Karpas-422 (cell line): ENCODE data around the gene RBM8A. TPM values are rescaled to one million over a fixed set of nuclear protein-coding genes. Genes with fewer than 3 reads are reported as not detected.

Source experiments
- DNase-seq: peaks from one replicate; pipeline ENCODE4 v3.0.0-alpha.2; 2015
- H2AFZ ChIP-seq: fragments of 200-600 bp; sonication (generic); 2 replicates; pipeline ENCODE4 v1.6.1; 2014; ENCODE audit warnings: antibody characterized with exemption, low read length, mixed read lengths
- H3K27ac ChIP-seq: fragments of 200-600 bp; sonication (generic); 2 replicates; pipeline ENCODE4 v1.5.1; 2014; ENCODE audit warnings: mild to moderate bottlenecking, low read length, moderate library complexity
- H3K27me3 ChIP-seq: fragments of 200-600 bp; sonication (generic); 2 replicates; pipeline ENCODE4 v1.6.1; 2014; ENCODE audit warnings: low read length, mixed read lengths
- H3K36me3 ChIP-seq: fragments of 200-600 bp; sonication (generic); 2 replicates; pipeline ENCODE4 v1.6.1; 2014; ENCODE audit warnings: low read length, mixed read lengths; ENCODE audit not compliant: insufficient read depth
- H3K4me1 ChIP-seq: fragments of 200-600 bp; sonication (generic); 2 replicates; pipeline ENCODE4 v1.6.1; 2014; ENCODE audit warnings: mild to moderate bottlenecking, low read length, mixed read lengths
- H3K4me2 ChIP-seq: fragments of 200-600 bp; sonication (generic); 2 replicates; pipeline ENCODE4 v1.6.1; 2014; ENCODE audit warnings: low read length, low read depth, mild to moderate bottlenecking; ENCODE audit not compliant: poor library complexity, severe bottlenecking
- H3K4me3 ChIP-seq: fragments of 200-600 bp; sonication (generic); 2 replicates; pipeline ENCODE4 v1.5.1; 2014; ENCODE audit warnings: mild to moderate bottlenecking, antibody characterized with exemption, low read length, mixed read lengths
- H3K79me2 ChIP-seq: fragments of 200-600 bp; sonication (generic); 2 replicates; pipeline ENCODE4 v1.6.1; 2014; ENCODE audit warnings: mild to moderate bottlenecking, low read length, mixed read lengths
- H3K9ac ChIP-seq: fragments of 200-600 bp; sonication (generic); 2 replicates; pipeline ENCODE4 v1.6.0; 2014; ENCODE audit warnings: low read length
- H3K9me2 ChIP-seq: fragments of 200-600 bp; sonication (generic), shearing (Covaris generic); replicated peaks from 2 replicates; pipeline ENCODE4 v1.6.0; 2014; ENCODE audit warnings: mild to moderate bottlenecking, low read length, moderate library complexity; ENCODE audit not compliant: insufficient read depth
- H3K9me3 ChIP-seq: fragments of 300-700, 200-600 bp; sonication (generic); 2 replicates; pipeline ENCODE4 v1.6.1; 2014; ENCODE audit warnings: low read length, mixed read lengths
- H4K20me1 ChIP-seq: fragments of 200-600 bp; sonication (generic); 2 replicates; pipeline ENCODE4 v1.6.1; 2014; ENCODE audit warnings: mild to moderate bottlenecking, antibody characterized with exemption, low read length, low read depth; ENCODE audit not compliant: insufficient read depth
- total RNA-seq: library from RNA; depleted of rRNA; stranded (reverse); fragments of >200 nt; shearing (Covaris generic); gene quantifications from 2 replicates; pipeline ENCODE4 v1.2.3, GENCODE V29; 2014; ENCODE audit warnings: low replicate concordance; rRNA removed

Gene RBM8A
- total RNA-seq, 1 experiment from 2014 or later = 130 TPM

GRCh38 chr1:145874646-145875045 is 52.6 kb downstream of the RBM8A start:
- H3K4me1 ChIP-seq = peaks cover 7% of the 10 kb centered on the region
- no peaks in the 10 kb centered on the region for H3K9me2 ChIP-seq
- H3K27ac ChIP-seq = no peak overlapping the region
- H3K79me2 ChIP-seq = no peaks in the 10 kb centered on the region
- no peaks in the 10 kb centered on the region for H3K36me3 ChIP-seq
- H2AFZ ChIP-seq = no peak overlapping the region
- H3K4me3 ChIP-seq = no peak overlapping the region
- H3K9ac ChIP-seq = no peak overlapping the region
- no peaks in the 10 kb centered on the region for H4K20me1 ChIP-seq
- H3K9me3 ChIP-seq = no peaks in the 10 kb centered on the region
- no peak for DNase-seq
- H3K27me3 ChIP-seq = no peaks in the 10 kb centered on the region
- H3K4me2 ChIP-seq = no peak overlapping the region

- Histone ChIP-seq H3K79me2 (no peaks in the 10 kb centered on the region), H4K20me1 (no peaks in the 10 kb centered on the region), H3K4me3 (peak overlapping the region; percentile 59; the same call in 1 of the 2 replicates), H2AFZ (peak overlapping the region; percentile 94), H3K4me2 (peak overlapping the region; percentile 76), H3K36me3 (no peaks in the 10 kb centered on the region), H3K9me3 (no peaks in the 10 kb centered on the region), H3K9me2 (no peaks in the 10 kb centered on the region), H3K9ac (peak overlapping the region; percentile 66), H3K27me3 (no peaks in the 10 kb centered on the region), H3K27ac (no peak overlapping the region), H3K4me1 (peaks cover 7% of the 10 kb centered on the region)
- no peak for DNase-seq
Observed at GRCh38 chr1:145871994-145872924, 55.0 kb downstream of the RBM8A start.

Other genes starting within 250 kb of the RBM8A start
- gene PDZK1, start 220.1 kb downstream of the RBM8A start, total RNA-seq = not detected in 2 replicates
- not detected in 2 replicates for gene CD160, start 208.0 kb downstream of the RBM8A start, total RNA-seq
- gene RNF115, start 103.4 kb downstream of the RBM8A start, total RNA-seq = 14.2 and 21.8 TPM in 2 replicates
- gene POLR3C, start 103.3 kb downstream of the RBM8A start, total RNA-seq = 33.4 and 57.7 TPM in 2 replicates
- gene NUDT17, start 81.9 kb downstream of the RBM8A start, total RNA-seq = 2.9 and 8.3 TPM in 2 replicates
- gene PIAS3, start 68.4 kb downstream of the RBM8A start, total RNA-seq = 13.5 and 16.8 TPM in 2 replicates
- gene ANKRD35, start 41.6 kb downstream of the RBM8A start, total RNA-seq = 0.11 TPM in 1 of 2 replicates, not detected in the other
- 1.4 and 1.5 TPM in 2 replicates for gene ITGA10, start 17.4 kb downstream of the RBM8A start, total RNA-seq
- 35.7 and 51.7 TPM in 2 replicates for gene PEX11B, start 8.8 kb downstream of the RBM8A start, total RNA-seq
- 35.8 and 49.4 TPM in 2 replicates for gene LIX1L, start 30.5 kb upstream of the RBM8A start, total RNA-seq
- 9.0 and 21.5 TPM in 2 replicates for gene ANKRD34A, start 37.1 kb upstream of the RBM8A start, total RNA-seq
- gene POLR3GL, start 37.2 kb upstream of the RBM8A start, total RNA-seq = 34.7 and 42.3 TPM in 2 replicates
- gene TXNIP, start 69.1 kb upstream of the RBM8A start, total RNA-seq = 130 and 269 TPM in 2 replicates
- gene HJV, start 94.3 kb upstream of the RBM8A start, total RNA-seq = not detected in 2 replicates
- under 0.01 and 0.15 TPM in 2 replicates for gene NBPF10, start 217.3 kb upstream of the RBM8A start, total RNA-seq